ENCODE measurements around the gene ZNF710. TPM values are rescaled to one million over a fixed set of nuclear protein-coding genes. Genes with fewer than 3 reads are reported as not detected.

ZNF710 gene
- polyA plus RNA-seq, 1 donor from 2014 or later: 10.2 TPM

DNA sequence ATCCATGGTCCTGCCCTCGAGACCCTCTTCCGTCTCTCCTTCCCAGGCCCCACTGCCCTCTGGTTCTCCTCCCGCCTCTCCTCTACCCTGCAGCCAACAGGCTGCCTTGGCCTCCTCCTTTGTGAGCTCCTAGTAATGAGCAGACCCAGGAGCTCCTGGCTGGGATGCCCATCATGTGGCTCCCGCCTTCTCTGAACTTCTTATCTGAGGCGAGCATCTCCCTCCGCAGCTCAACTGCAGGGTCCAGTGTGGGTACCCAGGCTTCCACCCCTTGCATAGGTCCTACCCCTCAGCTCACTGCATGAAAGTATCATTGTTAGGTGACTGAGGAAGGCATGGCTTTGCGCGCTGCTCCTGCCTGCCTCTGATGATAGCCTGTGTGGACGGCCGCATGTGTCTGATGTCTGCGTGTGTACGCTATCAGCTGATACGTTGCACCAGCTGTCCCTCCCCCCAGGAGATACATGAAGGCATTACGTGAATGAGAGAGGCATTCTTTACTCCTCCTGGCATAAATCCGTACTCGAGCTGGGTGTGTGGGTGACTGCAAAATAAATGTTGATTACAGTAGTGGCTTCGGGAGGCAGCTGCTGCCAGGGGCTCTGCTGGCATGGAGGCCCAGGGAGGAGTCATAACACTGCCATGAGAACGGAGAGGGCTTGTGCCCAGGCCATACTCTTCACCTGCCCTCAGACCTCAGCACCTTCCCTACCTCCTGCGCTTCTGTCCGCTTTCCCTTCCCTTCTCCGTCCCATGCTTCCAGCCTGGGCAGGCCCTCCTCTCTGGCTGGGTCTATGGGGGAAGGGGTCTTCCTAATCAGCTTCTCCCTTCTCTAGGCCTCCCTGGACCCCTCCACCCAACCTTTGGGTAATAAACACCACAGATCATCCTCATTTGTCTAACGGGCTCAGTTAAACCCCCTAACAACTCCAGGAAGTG is 48.8 kb downstream of the ZNF710 start:
- Histone ChIP-seq H3K79me2 (replicated peaks; ENCODE audit: insufficient read depth, low read length) (no peaks in the 10 kb centered on the region), H4K20me1 (ENCODE audit: insufficient read depth) (no peaks in the 10 kb centered on the region)

DNA sequence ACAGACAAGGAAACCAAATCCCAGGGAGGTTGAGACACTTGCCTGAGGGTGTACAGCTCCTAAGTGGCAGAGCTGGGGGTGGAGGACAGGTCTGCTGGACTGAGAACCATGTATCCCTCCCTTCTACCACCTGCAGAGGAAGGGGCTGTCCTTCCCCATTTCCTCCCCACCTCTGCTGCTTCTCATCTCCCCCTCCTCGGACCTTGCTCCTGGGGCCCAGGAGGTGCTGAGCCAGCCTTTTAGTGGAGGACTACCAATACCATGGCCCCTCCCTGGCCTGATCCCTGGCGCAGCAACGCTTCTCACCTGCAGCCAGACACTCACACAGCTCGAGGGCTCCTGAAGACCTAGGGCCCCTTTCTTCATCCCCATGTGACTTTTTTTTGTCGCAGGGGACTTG is 50.8 kb downstream of the ZNF710 start:
- Histone ChIP-seq H3K9me3 (ENCODE audit: low read length) (no peaks in the 10 kb centered on the region), H3K9me2 (ENCODE audit: insufficient read depth, low read length) (no peaks in the 10 kb centered on the region), H3K4me2 (ENCODE audit: low read length) (no peak overlapping the region), H3K36me3 (ENCODE audit: insufficient read depth, low read length) (no peaks in the 10 kb centered on the region), H3K9ac (ENCODE audit: low read length) (no peak overlapping the region), H4K20me1 (ENCODE audit: insufficient read depth) (no peaks in the 10 kb centered on the region), H3K27ac (ENCODE audit: low read length) (no peak overlapping the region), H2AFZ (ENCODE audit: low read depth, low read length) (no peak overlapping the region), H3K27me3 (ENCODE audit: insufficient read depth, low read depth, low read length) (no peaks in the 10 kb centered on the region), H3F3A (ENCODE audit: insufficient read depth, low read length, poor library complexity, severe bottlenecking) (no peaks in the 10 kb centered on the region), H3K4me3 (ENCODE audit: low read length) (no peak overlapping the region), H3K79me2 (replicated peaks; ENCODE audit: insufficient read depth, low read length) (no peaks in the 10 kb centered on the region)
- TF ChIP-seq SMC3 (conservative IDR thresholded peaks at IDR 0.05; ENCODE audit: poor library complexity): no peak
- no peak for TF ChIP-seq RAD21 (conservative IDR thresholded peaks at IDR 0.05)
- TF ChIP-seq TAF1 (IDR thresholded peaks at IDR 0.05; ENCODE audit: low read depth): no peak
- TF ChIP-seq EP300 (conservative IDR thresholded peaks at IDR 0.05; ENCODE audit: poor library complexity, severe bottlenecking): no peak
- TF ChIP-seq, protein P1, sequence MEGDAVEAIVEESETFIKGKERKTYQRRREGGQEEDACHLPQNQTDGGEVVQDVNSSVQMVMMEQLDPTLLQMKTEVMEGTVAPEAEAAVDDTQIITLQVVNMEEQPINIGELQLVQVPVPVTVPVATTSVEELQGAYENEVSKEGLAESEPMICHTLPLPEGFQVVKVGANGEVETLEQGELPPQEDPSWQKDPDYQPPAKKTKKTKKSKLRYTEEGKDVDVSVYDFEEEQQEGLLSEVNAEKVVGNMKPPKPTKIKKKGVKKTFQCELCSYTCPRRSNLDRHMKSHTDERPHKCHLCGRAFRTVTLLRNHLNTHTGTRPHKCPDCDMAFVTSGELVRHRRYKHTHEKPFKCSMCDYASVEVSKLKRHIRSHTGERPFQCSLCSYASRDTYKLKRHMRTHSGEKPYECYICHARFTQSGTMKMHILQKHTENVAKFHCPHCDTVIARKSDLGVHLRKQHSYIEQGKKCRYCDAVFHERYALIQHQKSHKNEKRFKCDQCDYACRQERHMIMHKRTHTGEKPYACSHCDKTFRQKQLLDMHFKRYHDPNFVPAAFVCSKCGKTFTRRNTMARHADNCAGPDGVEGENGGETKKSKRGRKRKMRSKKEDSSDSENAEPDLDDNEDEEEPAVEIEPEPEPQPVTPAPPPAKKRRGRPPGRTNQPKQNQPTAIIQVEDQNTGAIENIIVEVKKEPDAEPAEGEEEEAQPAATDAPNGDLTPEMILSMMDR (IDR thresholded peaks at IDR 0.05; ENCODE audit: poor library complexity, severe bottlenecking): no peak
- no peak for TF ChIP-seq POLR2AphosphoS5 (IDR thresholded peaks at IDR 0.05)
- TF ChIP-seq, protein P2, sequence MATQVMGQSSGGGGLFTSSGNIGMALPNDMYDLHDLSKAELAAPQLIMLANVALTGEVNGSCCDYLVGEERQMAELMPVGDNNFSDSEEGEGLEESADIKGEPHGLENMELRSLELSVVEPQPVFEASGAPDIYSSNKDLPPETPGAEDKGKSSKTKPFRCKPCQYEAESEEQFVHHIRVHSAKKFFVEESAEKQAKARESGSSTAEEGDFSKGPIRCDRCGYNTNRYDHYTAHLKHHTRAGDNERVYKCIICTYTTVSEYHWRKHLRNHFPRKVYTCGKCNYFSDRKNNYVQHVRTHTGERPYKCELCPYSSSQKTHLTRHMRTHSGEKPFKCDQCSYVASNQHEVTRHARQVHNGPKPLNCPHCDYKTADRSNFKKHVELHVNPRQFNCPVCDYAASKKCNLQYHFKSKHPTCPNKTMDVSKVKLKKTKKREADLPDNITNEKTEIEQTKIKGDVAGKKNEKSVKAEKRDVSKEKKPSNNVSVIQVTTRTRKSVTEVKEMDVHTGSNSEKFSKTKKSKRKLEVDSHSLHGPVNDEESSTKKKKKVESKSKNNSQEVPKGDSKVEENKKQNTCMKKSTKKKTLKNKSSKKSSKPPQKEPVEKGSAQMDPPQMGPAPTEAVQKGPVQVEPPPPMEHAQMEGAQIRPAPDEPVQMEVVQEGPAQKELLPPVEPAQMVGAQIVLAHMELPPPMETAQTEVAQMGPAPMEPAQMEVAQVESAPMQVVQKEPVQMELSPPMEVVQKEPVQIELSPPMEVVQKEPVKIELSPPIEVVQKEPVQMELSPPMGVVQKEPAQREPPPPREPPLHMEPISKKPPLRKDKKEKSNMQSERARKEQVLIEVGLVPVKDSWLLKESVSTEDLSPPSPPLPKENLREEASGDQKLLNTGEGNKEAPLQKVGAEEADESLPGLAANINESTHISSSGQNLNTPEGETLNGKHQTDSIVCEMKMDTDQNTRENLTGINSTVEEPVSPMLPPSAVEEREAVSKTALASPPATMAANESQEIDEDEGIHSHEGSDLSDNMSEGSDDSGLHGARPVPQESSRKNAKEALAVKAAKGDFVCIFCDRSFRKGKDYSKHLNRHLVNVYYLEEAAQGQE (IDR thresholded peaks at IDR 0.05; ENCODE audit: borderline replicate concordance): no peak
- no peak for TF ChIP-seq EZH2 (IDR thresholded peaks at IDR 0.05; ENCODE audit: borderline replicate concordance, insufficient read depth, low read length, poor library complexity, severe bottlenecking)
- TF ChIP-seq MXI1 (conservative IDR thresholded peaks at IDR 0.05; ENCODE audit: poor library complexity, severe bottlenecking): no peak

More for the DNA sequence above, 48.8 kb downstream of the ZNF710 start:
- no peak for TF ChIP-seq MXI1 (conservative IDR thresholded peaks at IDR 0.05; ENCODE audit: poor library complexity, severe bottlenecking)
- no peak for TF ChIP-seq RAD21 (conservative IDR thresholded peaks at IDR 0.05)
- TF ChIP-seq EP300 (conservative IDR thresholded peaks at IDR 0.05; ENCODE audit: poor library complexity, severe bottlenecking): no peak
- TF ChIP-seq, protein P1 (IDR thresholded peaks at IDR 0.05; ENCODE audit: poor library complexity, severe bottlenecking): no peak
- no peak for TF ChIP-seq EZH2 (IDR thresholded peaks at IDR 0.05; ENCODE audit: borderline replicate concordance, insufficient read depth, low read length, poor library complexity, severe bottlenecking)
- no peak for TF ChIP-seq TAF1 (IDR thresholded peaks at IDR 0.05; ENCODE audit: low read depth)
- TF ChIP-seq POLR2AphosphoS5 (IDR thresholded peaks at IDR 0.05): no peak
- TF ChIP-seq, protein P2 (IDR thresholded peaks at IDR 0.05; ENCODE audit: borderline replicate concordance): no peak
- no peak for TF ChIP-seq SMC3 (conservative IDR thresholded peaks at IDR 0.05; ENCODE audit: poor library complexity)
- Histone ChIP-seq H3K9me2 (ENCODE audit: insufficient read depth, low read length) (no peaks in the 10 kb centered on the region), H3K9me3 (ENCODE audit: low read length) (no peaks in the 10 kb centered on the region), H3F3A (ENCODE audit: insufficient read depth, low read length, poor library complexity, severe bottlenecking) (no peaks in the 10 kb centered on the region), H3K27ac (ENCODE audit: low read length) (no peak overlapping the region), H3K27me3 (ENCODE audit: insufficient read depth, low read depth, low read length) (no peaks in the 10 kb centered on the region), H3K9ac (ENCODE audit: low read length) (no peak overlapping the region), H3K36me3 (ENCODE audit: insufficient read depth, low read length) (no peaks in the 10 kb centered on the region), H3K4me2 (ENCODE audit: low read length) (no peak overlapping the region), H3K4me3 (ENCODE audit: low read length) (no peak overlapping the region), H2AFZ (ENCODE audit: low read depth, low read length) (no peak overlapping the region)

All from neural cell (in vitro differentiated cells).